ENCODE results near the gene TSPYL1. TPM values are rescaled to one million over a fixed set of nuclear protein-coding genes. Genes with fewer than 3 reads are reported as not detected.
"Not testable (repeated sequence)": the region's sequence is repeated elsewhere in the genome, so short reads cannot be mapped to it uniquely, and the experiment has no call there.

TSPYL1 gene
- total RNA-seq, 4 donors from 2014 or later, result 16.1 to 59.8 (median 47.9) TPM

DNA sequence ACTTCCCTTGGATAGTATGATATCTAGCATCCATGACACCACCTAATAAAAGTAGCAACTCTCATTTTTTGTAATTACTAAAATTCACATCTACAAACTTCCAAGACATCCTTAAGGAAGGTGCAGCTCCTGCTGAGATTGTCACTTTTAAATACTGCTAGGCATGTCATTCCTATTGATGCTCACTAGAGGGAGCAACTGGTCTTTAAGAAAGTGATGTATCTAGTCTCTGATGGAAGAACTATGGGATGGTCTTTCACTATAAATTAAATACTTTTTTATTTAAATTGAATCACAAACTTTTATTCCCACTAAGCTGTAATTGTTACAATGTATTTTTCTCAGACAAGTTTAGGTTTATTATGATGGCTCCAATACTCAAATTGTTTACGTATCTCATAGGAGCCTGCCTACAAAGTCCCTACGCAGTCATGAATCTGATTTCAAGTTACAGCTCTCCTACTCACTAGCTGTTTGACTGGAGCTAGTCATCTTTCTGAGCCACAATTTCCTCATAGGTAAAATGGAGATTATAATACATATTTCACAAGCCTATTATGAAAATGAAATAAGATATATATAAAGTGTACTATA, 8.1 kb upstream of the TSPYL1 start:
- WGBS, 2 donors (ENCODE audit: low coverage in 1 of 2), result 80 to 92% methylated on average over 2 of the region's 2 CpGs
- intact Hi-C loops (cut with DNase I; ENCODE audit: low total_unique reads) (loop anchor here (10.0 kb wide), 1 partner anchor 247 kb away; no protein-coding TSS in a partner anchor), in situ Hi-C loops (cut with MboI; ENCODE audit: low pct_ligation_motif_present in 1 of 4, low pct_unique_long_range_greater_than_20kb in 1 of 4, low sequenced_read_pairs in 3 of 4) (loop anchor here in 2 of 4 donors (10.0 to 25.0 kb wide), 3 partner anchors 125 to 375 kb away; partner anchors contain the start of gene ZUP1 (in 1 of the 2))
- Histone ChIP-seq H3K9me3 (no peaks in the 10 kb centered on the region), H3K4me1 (no peaks in the 10 kb centered on the region), H3K4me3 (no peak overlapping the region), H3K27ac (no peak overlapping the region), H3K36me3 (no peaks in the 10 kb centered on the region), H3K27me3 (no peaks in the 10 kb centered on the region)
- no peak for DNase-seq
- TF ChIP-seq POLR2AphosphoS5 (IDR thresholded peaks at IDR 0.05) (no peak), EP300 (IDR thresholded peaks at IDR 0.05; ENCODE audit: low read depth) (no peak), POLR2A (IDR thresholded peaks at IDR 0.05) (no peak), CTCF (IDR thresholded peaks at IDR 0.05) (peak; percentile 76 to 93 (median 87))

DNA sequence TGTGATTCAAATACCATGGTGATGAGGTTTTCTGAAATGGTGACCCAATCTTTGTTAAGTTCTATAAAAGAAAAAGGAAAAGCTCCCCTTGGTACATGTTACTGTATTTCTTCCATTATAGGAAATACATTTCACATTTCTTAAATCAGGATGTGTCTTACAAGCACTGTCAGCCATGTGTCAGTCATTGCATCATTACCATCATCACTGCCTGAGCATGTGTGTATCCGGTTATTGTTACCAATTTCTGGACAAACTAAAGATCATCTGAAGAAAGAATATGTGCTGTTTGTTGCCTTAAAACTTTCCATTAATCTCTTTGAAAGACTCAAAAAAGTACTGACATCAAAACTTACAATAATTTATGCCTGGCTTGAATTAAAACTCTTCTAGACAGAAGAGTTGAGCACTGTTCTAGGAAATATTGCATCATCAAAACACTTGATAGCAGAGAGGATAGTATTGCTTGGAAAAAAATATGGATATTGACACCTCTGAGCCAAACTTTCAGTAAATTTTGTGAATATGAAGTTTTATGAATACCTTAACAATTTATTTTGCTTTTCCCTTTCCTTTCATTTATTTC, 7.1 kb upstream of the TSPYL1 start:
- Histone ChIP-seq H3K27me3 (no peaks in the 10 kb centered on the region), H3K4me3 (no peak overlapping the region), H3K36me3 (no peaks in the 10 kb centered on the region), H3K4me1 (no peaks in the 10 kb centered on the region), H3K9me3 (no peaks in the 10 kb centered on the region), H3K27ac (no peak overlapping the region)
- 79 to 80% methylated on average over 1 of the region's 1 CpG for WGBS, 2 donors (ENCODE audit: low coverage in 1 of 2)
- intact Hi-C loops (cut with DNase I; ENCODE audit: low total_unique reads) (loop anchor here (10.0 kb wide), 1 partner anchor 248 kb away; no protein-coding TSS in a partner anchor), in situ Hi-C loops (cut with MboI; ENCODE audit: low pct_ligation_motif_present in 1 of 4, low pct_unique_long_range_greater_than_20kb in 1 of 4, low sequenced_read_pairs in 3 of 4) (loop anchor here in 2 of 4 donors (10.0 to 25.0 kb wide), 3 partner anchors 125 to 375 kb away; partner anchors contain the start of gene ZUP1 (in 1 of the 2))
- no peak for TF ChIP-seq EP300 (IDR thresholded peaks at IDR 0.05; ENCODE audit: low read depth)
- no peak for TF ChIP-seq CTCF (IDR thresholded peaks at IDR 0.05)
- no peak for DNase-seq

DNA sequence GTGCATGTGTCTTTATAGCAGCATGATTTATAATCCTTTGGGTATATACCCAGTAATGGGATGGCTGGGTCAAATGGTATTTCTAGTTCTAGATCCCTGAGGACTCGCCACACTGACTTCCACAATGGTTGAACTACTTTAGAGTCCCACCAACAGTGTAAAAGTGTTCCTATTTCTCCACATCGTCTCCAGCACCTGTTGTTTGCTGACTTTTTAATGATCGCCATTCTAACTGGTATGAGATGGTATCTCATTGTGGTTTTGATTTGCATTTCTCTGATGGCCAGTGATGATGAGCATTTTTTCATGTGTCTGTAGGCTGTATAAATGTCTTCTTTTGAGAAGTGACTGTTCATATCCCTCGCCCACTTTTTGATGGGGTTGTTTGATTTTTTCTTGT, 5.3 kb upstream of the TSPYL1 start:
- 97 to 100% methylated on average over 4 of the region's 4 CpGs for WGBS, 2 donors (ENCODE audit: low coverage in 1 of 2)
- H3K4me1 ChIP-seq, H3K9me3 ChIP-seq, DNase-seq, H3K36me3 ChIP-seq, H3K27me3 ChIP-seq, H3K27ac ChIP-seq, H3K4me3 ChIP-seq: not testable (repeated sequence)
- in situ Hi-C loops (cut with MboI; ENCODE audit: low pct_ligation_motif_present in 1 of 4, low pct_unique_long_range_greater_than_20kb in 1 of 4, low sequenced_read_pairs in 3 of 4), result loop anchor here in 2 of 4 donors (10.0 to 25.0 kb wide), 3 partner anchors 127 to 377 kb away; partner anchors contain the start of gene ZUP1 (in 1 of the 2)
- intact Hi-C loops (cut with DNase I; ENCODE audit: low total_unique reads), result loop anchor here (10.0 kb wide), 1 partner anchor 250 kb away; no protein-coding TSS in a partner anchor

GRCh38 chr6:116283191-116283590, 3.5 kb upstream of the TSPYL1 start:
- H3K4me3 ChIP-seq, result no peak overlapping the region
- H3K36me3 ChIP-seq, result no peaks in the 10 kb centered on the region
- H3K27ac ChIP-seq, result no peak overlapping the region
- peaks cover 0 to 15% (median 10%) of the 10 kb centered on the region in 4 donors for H3K4me1 ChIP-seq
- WGBS, 2 donors (ENCODE audit: low coverage in 1 of 2), result 60 to 86% methylated on average over 1 of the region's 1 CpG
- TF ChIP-seq POLR2A (IDR thresholded peaks at IDR 0.05), result no peak
- no peak for TF ChIP-seq POLR2AphosphoS5 (IDR thresholded peaks at IDR 0.05)
- no peak for TF ChIP-seq EP300 (IDR thresholded peaks at IDR 0.05; ENCODE audit: low read depth)
- no peak for TF ChIP-seq CTCF (IDR thresholded peaks at IDR 0.05)
- in situ Hi-C loops (cut with MboI; ENCODE audit: low pct_ligation_motif_present in 1 of 4, low pct_unique_long_range_greater_than_20kb in 1 of 4, low sequenced_read_pairs in 3 of 4), result loop anchor here in 2 of 4 donors (10.0 to 25.0 kb wide), 3 partner anchors 129 to 379 kb away; partner anchors contain the start of gene ZUP1 (in 1 of the 2)
- H3K9me3 ChIP-seq, result no peaks in the 10 kb centered on the region
- H3K27me3 ChIP-seq, result no peaks in the 10 kb centered on the region
- no peak for DNase-seq
- intact Hi-C loops (cut with DNase I; ENCODE audit: low total_unique reads), result loop anchor here (10.0 kb wide), 1 partner anchor 252 kb away; no protein-coding TSS in a partner anchor
